Psoas muscle (tissue), 8 donors: Measurements from ENCODE around the gene TEX44. TPM values are rescaled to one million over a fixed set of nuclear protein-coding genes. Genes with fewer than 3 reads are reported as not detected.
A peak's percentile ranks its signal among the peaks of the same experiment; 100 is the strongest.

Experiments
- ATAC-seq, 4 donors: fragments of 200-7000 bp; cut with Tn5 transposase; one replicate each; pipeline ENCODE4 v1.9.1; 2020; ENCODE audit warnings: moderate library complexity in 3 of 4, mild to moderate bottlenecking in 2 of 4
- DNase-seq, 2 donors: peaks; one replicate each; pipeline ENCODE4 v3.0.0-alpha.2; 2020
- H3K27ac ChIP-seq: fragments of 200-600 bp; one replicate; pipeline ENCODE4 v1.8.0; 2022
- H3K27me3 ChIP-seq, 3 donors: fragments of 200-600 bp in 1 of 3; one replicate each; pipeline versions ENCODE4 v1.6.1 to v1.8.0; 2013 to 2022; ENCODE audit warnings: low read length in 2 of 3, mild to moderate bottlenecking in 2 of 3, moderate library complexity in 1 of 3; ENCODE audit not compliant: insufficient read depth in 3 of 3
- H3K36me3 ChIP-seq, 2 donors: fragments of 200-600 bp in 1 of 2; one replicate each; pipeline versions ENCODE4 v1.6.1 to v1.8.0; 2013 to 2022; ENCODE audit warnings: low read depth in 1 of 2, mild to moderate bottlenecking in 1 of 2, moderate library complexity in 1 of 2; ENCODE audit not compliant: insufficient read depth in 1 of 2
- H3K4me1 ChIP-seq: fragments of 200-600 bp; one replicate; pipeline ENCODE4 v1.8.0; 2022
- H3K4me3 ChIP-seq: fragments of 200-600 bp; one replicate; pipeline ENCODE4 v1.8.0; 2022; ENCODE audit warnings: mild to moderate bottlenecking
- H3K9me3 ChIP-seq: fragments of 200-600 bp; one replicate; pipeline ENCODE4 v1.8.0; 2022
- CTCF ChIP-seq: fragments of 200-600 bp; IDR thresholded peaks from one replicate; pipeline ENCODE4 v1.8.0; 2022; ENCODE audit warnings: antibody characterized with exemption
- WGBS, 3 donors: extraction: QIAGEN DNeasy Blood & Tissue Kit; methylation state at CpG; one replicate each; pipeline versions ENCODE4 v1.1.6 to v1.1.7; 2013; 5-methylcytosine and 5-hydroxymethylcytosine counted together
- intact Hi-C, 2 donors: fragments of 100-400 bp; cut with DNase I; formaldehyde crosslinking; loops; one replicate each; pipeline versions ENCODE4 v1.11.0 to v1.14.2; 2022
- polyA plus RNA-seq, 3 donors: library from polyadenylated mRNA; stranded (reverse); fragments of 200-250 nt; gene quantifications; one replicate each; pipeline ENCODE4 v1.2.3, GENCODE V29; 2013
- total RNA-seq, 4 donors: library from RNA; stranded (reverse); fragmentation: NEBNext Ultra II Directional in 2 of 4; extraction: Animal tissue kit (Norgen Biotek cat#: 25700) in 2 of 4; gene quantifications; one replicate each; pipeline versions ENCODE4 v1.2.1 to v1.2.4, GENCODE V29; 2021 to 2023
- donor health status: healthy with polysubstance abuse.
- donor health status: DM: no; HTN: no; CAD: no; lungs with moderate emphysema.
- donor health status: Bipolar disorder and iron deficiency.
- donor health status: healthy.
- donor health status: DM: yes; HTN: yes; CAD: no.
- donor health status: DM: no; HTN: no; CAD: no.
- donor health status: DM: no; HTN: no; CAD: no.
- donor health status: DM: yes; HTN: yes; CAD: no.

The TEX44 gene
- total and polyA plus RNA-seq, 7 donors, result not detected

DNA sequence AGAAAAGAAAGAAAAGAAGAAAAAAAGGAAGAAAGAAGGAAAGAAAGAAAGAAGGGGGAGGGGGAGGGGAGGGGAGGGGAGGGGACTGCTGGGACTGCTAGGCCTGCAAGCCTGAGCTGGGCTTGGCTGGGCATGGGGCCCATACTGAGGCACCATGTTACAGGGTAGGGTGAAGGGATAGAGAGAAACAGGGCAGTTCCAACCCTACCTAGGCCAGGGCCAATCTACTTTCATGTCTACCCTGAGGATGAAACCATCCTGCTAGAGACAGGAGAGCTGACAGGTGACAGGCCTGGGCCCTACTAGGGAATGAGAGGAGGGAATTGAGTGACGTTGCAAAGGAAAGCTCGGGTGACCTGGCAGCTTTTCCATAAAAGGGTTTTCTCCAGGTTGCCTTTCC lies 41.7 kb downstream of the TEX44 start:
- Histone ChIP-seq H3K4me1 (no peaks in the 10 kb centered on the region), H3K27ac (no peak overlapping the region), H3K4me3 (no peak overlapping the region), H3K27me3 (no peaks in the 10 kb centered on the region), H3K9me3 (no peaks in the 10 kb centered on the region), H3K36me3 (no peaks in the 10 kb centered on the region)
- ATAC-seq (no peak), DNase-seq (no peak)
- intact Hi-C loops, result no loop called here
- WGBS, 3 donors, result 71 to 82% (median 77%) methylated on average over 2 of the region's 2 CpGs
- TF ChIP-seq CTCF, result no peak

DNA sequence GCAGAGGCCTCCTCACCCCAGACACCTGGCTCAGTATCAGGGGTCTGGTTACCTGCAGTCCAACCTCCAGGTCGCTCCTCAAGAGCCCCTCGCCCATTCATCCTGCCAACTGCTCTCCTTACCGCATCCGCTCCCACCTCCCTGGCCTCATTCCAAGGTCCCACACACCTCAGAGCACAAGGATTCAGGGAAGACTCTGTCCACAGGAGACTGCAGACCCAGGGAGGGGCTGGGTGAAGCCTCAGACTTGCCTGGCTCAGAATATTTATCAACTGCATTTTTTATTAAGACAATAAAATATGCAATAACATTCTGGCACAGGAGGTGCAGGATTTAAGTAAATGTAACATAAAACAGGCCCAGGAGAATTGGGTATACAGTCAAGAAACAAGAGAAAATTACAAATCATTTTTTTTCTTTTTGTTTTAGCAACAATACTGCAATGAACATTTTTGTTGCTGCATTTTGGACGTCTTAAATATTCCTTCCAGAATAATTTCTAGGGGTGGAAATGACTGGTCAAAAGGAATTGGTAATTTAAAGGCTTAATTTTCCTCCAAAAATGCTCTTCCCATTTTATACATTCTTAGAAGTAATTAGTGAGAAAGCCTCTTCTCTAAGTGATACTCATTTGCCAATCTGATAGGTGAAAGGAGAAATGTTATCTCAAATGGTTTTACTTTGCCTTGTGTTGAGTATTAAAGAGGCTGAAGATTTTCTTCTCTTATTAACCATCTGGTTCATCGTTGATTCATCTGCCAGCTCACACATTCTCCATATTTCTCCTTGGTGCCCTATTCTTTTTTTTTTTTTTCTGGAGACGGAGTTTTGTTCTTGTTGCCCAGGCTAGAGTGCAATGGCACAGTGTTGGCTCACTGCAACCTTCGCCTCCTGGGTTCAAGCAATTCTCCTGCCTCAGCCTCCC lies 42.5 kb downstream of the TEX44 start:
- H3K36me3 ChIP-seq, result no peaks in the 10 kb centered on the region
- no peaks in the 10 kb centered on the region for H3K9me3 ChIP-seq
- intact Hi-C loops, result no loop called here
- no peak for TF ChIP-seq CTCF
- no peak for DNase-seq
- H3K27ac ChIP-seq, result no peak overlapping the region
- ATAC-seq, result no peak
- no peak overlapping the region for H3K4me3 ChIP-seq
- 56 to 76% (median 73%) methylated on average over 8 of the region's 8 CpGs for WGBS, 3 donors
- peaks cover 3% of the 10 kb centered on the region for H3K4me1 ChIP-seq
- H3K27me3 ChIP-seq, result no peaks in the 10 kb centered on the region

DNA sequence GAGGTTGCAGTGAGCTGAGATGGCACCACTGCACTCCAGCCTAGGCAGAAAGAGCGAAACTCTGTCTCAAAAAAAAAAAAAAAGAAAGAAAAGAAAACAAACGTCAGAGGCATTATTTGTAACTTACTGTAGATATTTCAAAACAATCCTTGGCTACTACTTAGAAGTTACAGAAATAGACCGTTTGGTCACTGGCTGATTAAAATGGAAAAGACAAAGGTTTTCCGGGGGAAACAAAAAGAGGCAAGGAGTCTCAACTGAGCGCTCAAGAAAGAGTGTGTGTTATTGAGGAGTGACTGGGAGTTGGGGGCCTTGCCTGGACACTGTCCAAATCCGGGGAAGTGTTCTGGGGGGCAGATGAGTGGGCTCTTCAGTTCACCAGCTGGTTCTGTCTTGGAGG lies 47.6 kb downstream of the TEX44 start:
- peak in 1 of 4 donors; percentile 13 for ATAC-seq
- H3K4me3 ChIP-seq, result no peak overlapping the region
- DNase-seq, result no peak
- no peaks in the 10 kb centered on the region for H3K9me3 ChIP-seq
- peak overlapping the region; percentile 95 for H3K27ac ChIP-seq
- H3K4me1 ChIP-seq, result peaks cover 38% of the 10 kb centered on the region
- no peak for TF ChIP-seq CTCF
- 25 to 31% (median 26%) methylated on average over 6 of the region's 6 CpGs for WGBS, 3 donors
- H3K27me3 ChIP-seq, result no peaks in the 10 kb centered on the region
- no peaks in the 10 kb centered on the region for H3K36me3 ChIP-seq
- intact Hi-C loops, result no loop called here

GRCh38 chr2:231640641-231641111 lies 48.0 kb downstream of the TEX44 start:
- WGBS, 3 donors, result 32 to 36% (median 34%) methylated on average over 11 of the region's 11 CpGs
- Histone ChIP-seq H3K4me1 (peaks cover 38% of the 10 kb centered on the region), H3K36me3 (no peaks in the 10 kb centered on the region), H3K4me3 (no peak overlapping the region), H3K9me3 (no peaks in the 10 kb centered on the region), H3K27me3 (no peaks in the 10 kb centered on the region), H3K27ac (peak overlapping the region; percentile 95)
- TF ChIP-seq CTCF, result no peak
- intact Hi-C loops, result no loop called here
- DNase-seq (peak; percentile 59 to 76), ATAC-seq (peak in 1 of 4 donors; percentile 9)
